ENCODE results near the gene PGM2L1. TPM values are rescaled to one million over a fixed set of nuclear protein-coding genes. Genes with fewer than 3 reads are reported as not detected.
"Not testable (repeated sequence)": the region's sequence is repeated elsewhere in the genome, so short reads cannot be mapped to it uniquely, and the experiment has no call there.

PGM2L1 gene
- polyA plus RNA-seq, 1 donor from 2014 or later: 5.2 TPM

GRCh38 chr11:74417379-74417804 is 19.2 kb upstream of the PGM2L1 start:
- H3K4me3 Mint-ChIP-seq: no peak overlapping the region
- H3K27ac Mint-ChIP-seq: no peak overlapping the region

GRCh38 chr11:74416974-74417373 is 18.7 kb upstream of the PGM2L1 start:
- not testable (repeated sequence) for H3K4me3 Mint-ChIP-seq, H3K4me1 Mint-ChIP-seq, H3K27ac Mint-ChIP-seq, H3K36me3 Mint-ChIP-seq, H3K27me3 Mint-ChIP-seq, H3K9me3 Mint-ChIP-seq

More at GRCh38 chr11:74417379-74417804, 19.2 kb upstream of the PGM2L1 start:
- no peaks in the 10 kb centered on the region for H3K4me1 Mint-ChIP-seq
- no peaks in the 10 kb centered on the region for H3K9me3 Mint-ChIP-seq
- H3K36me3 Mint-ChIP-seq: peaks cover 2% of the 10 kb centered on the region
- H3K27me3 Mint-ChIP-seq: peaks cover 2% of the 10 kb centered on the region

DNA sequence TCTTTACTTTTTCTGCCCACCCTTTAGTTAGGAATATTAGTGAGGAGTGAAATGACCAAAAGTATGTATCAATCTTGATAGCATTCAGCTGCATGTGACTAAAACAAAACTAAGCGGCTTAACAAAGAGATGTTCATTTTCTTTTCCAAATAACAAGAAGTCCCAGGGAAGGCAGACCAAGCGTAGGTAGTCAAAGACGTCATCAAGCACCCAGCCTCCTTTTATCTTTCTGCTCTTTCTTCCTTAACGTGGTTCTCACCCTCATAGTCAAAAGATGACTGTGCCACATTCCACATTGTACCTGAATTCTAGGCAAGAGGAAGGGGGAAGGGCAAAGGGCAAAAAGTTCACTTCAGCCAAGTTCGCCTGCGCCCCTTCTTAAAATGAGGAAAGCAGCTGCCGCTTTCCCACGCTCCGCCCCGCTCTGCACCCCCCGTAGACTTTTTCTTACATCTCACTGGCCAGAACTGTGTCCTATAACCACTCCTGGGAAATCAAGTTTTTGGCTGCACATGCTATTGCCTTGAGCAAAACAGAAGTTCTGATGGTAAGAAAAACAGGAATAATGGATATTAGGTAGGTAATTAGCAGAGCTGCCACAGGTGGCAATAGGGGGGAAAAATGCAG is 14.6 kb upstream of the PGM2L1 start:
- no peaks in the 10 kb centered on the region for H3K4me1 Mint-ChIP-seq
- no peak overlapping the region for H3K4me3 Mint-ChIP-seq
- H3K36me3 Mint-ChIP-seq: peaks cover 2% of the 10 kb centered on the region
- no peaks in the 10 kb centered on the region for H3K9me3 Mint-ChIP-seq
- peaks cover 6% of the 10 kb centered on the region for H3K27me3 Mint-ChIP-seq
- H3K27ac Mint-ChIP-seq: no peak overlapping the region

DNA sequence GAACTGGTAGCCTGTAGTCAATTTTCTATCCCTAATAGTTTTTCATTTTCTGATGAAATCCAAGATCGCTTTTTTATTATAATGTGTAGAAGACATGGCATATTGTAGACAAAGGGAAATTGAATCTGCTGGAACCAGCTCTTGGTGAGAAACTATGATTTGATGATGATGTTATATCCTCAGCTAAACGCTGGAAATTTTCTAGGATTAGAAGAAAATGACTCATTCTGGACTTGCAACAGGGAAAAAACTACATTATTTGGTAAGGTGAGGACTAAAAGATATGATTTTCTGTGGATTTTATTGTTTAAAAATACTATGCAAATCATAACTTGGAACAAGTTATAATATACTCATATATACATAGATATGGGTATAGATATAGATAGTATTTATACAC is 14.1 kb upstream of the PGM2L1 start:
- H3K4me3 Mint-ChIP-seq: no peak overlapping the region

GRCh38 chr11:74409633-74410032 is 11.4 kb upstream of the PGM2L1 start:
- H3K9me3 Mint-ChIP-seq: no peaks in the 10 kb centered on the region
- H3K27me3 Mint-ChIP-seq: peaks cover 8% of the 10 kb centered on the region
- no peaks in the 10 kb centered on the region for H3K4me1 Mint-ChIP-seq
- H3K36me3 Mint-ChIP-seq: no peaks in the 10 kb centered on the region
- H3K27ac Mint-ChIP-seq: no peak overlapping the region
- no peak overlapping the region for H3K4me3 Mint-ChIP-seq

More for the DNA sequence above, 14.1 kb upstream of the PGM2L1 start:
- Mint-ChIP-seq H3K36me3 (no peaks in the 10 kb centered on the region), H3K9me3 (no peaks in the 10 kb centered on the region), H3K4me1 (no peaks in the 10 kb centered on the region), H3K27me3 (peaks cover 4% of the 10 kb centered on the region), H3K27ac (no peak overlapping the region)

DNA sequence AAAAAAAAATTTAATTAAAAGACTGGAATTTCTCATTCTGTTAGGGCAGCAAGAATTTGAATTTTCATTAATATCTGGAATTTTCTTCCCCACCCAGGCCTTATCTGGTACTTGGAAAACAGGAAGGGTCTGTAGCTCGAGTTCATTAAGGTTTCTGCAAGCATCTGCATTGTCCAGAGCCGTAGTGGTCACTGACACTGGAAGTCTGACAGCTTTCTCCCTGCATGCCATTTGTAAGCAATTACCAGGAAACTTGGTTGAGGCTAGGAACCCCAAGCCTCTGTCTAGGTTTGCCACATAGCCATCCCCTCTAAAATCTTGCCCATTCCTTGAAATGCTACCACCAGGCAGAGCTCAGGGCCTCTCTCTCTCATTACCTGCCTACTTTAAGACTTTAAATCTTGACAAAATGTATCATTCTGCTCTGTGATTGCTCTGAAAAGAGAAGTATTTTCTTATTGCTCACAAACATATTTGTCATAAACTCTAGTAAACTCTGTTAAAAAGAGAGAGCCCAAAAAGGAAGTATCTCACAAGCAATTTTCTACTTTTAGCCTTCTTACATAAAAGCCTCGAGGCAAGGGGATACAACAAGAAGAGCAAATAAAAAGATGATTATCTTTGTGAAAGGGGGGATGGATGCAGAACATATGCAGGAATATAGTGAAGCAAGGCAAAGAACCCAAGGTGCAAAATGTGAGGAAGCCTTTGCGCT is 5.5 kb upstream of the PGM2L1 start:
- H3K36me3 Mint-ChIP-seq: no peaks in the 10 kb centered on the region
- H3K9me3 Mint-ChIP-seq: no peaks in the 10 kb centered on the region
- H3K27me3 Mint-ChIP-seq: peaks cover 4% of the 10 kb centered on the region
- H3K4me1 Mint-ChIP-seq: peaks cover 0 to 4% (median 2%) of the 10 kb centered on the region in 3 donors
- no peak overlapping the region for H3K4me3 Mint-ChIP-seq
- H3K27ac Mint-ChIP-seq: no peak overlapping the region

- H3K4me1 Mint-ChIP-seq: peaks cover 0 to 7% (median 5%) of the 10 kb centered on the region in 3 donors
- H3K9me3 Mint-ChIP-seq: no peaks in the 10 kb centered on the region
- H3K27ac Mint-ChIP-seq: no peak overlapping the region
These were observed 2.4 kb upstream of the PGM2L1 start for GRCh38 chr11:74400606-74401005.

DNA sequence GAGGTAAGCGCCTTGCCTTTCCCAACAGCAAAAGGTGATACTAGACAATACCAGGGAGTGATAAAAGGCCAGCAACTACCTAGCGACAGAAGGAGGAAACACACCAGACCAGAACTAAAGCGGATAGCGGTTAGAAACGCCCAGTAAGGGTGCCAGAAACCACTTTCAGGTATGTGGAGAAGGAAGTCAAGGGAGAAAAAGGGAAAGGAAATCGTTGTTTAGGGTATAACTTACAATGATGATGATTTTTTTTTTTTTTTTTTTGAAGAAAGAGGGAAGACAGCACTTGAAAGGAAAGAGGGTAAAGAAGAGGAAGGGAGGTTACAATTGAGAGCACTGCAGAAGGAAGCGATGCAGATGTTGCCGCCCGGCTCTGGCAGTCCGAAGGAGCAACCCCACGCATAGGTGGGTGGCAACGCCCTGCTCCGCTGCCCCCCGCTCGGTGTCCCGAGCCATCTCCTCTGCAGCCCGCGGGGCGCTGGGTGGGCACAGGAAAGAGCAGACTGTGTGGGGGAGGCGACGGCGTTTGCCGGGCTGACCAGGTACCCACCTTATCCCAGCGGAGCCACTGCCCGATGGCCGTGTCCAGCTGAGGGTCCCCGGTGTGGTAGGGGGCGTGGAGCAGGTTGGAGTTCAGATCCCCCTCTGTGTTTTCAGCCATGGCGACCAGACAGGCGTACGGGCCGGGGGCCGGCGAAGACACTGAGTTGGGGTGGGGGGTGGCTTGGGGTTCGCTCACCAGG is 561 bp downstream of the PGM2L1 start:
- H3K9me3 Mint-ChIP-seq: no peaks in the 10 kb centered on the region
- no peaks in the 10 kb centered on the region for H3K27me3 Mint-ChIP-seq
- peak overlapping the region; percentile 90 to 100 (median 98) for H3K4me3 Mint-ChIP-seq
- H3K27ac Mint-ChIP-seq: peak overlapping the region; percentile 53 to 92 (median 84)
- peaks cover 0 to 12% (median 7%) of the 10 kb centered on the region in 3 donors for H3K4me1 Mint-ChIP-seq
- no peaks in the 10 kb centered on the region for H3K36me3 Mint-ChIP-seq

More at GRCh38 chr11:74400606-74401005, 2.4 kb upstream of the PGM2L1 start:
- Mint-ChIP-seq H3K36me3 (no peaks in the 10 kb centered on the region), H3K27me3 (no peaks in the 10 kb centered on the region), H3K4me3 (no peak overlapping the region)

DNA sequence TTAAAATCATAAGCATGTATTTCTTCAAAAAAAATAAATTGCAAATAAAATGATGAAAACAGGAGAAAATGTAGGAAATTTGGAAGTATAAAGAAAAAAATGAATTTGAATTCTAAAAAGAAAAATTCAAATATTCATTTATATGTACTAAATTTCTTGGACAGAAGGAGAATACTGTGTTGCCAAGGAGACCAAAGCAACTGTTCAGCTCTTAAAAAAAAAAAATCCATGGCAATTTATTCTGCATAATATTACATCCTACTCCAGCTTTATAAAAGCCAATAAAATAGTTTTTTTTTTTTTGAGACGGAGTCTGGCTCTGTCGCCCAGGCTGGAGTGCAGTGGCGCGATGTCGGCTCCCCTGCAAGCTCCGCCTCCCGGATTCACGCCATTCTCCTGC is 6.0 kb downstream of the PGM2L1 start:
- no peak overlapping the region for H3K27ac Mint-ChIP-seq
- H3K4me3 Mint-ChIP-seq: no peak overlapping the region
- H3K4me1 Mint-ChIP-seq: peaks cover 7 to 19% (median 7%) of the 10 kb centered on the region in 3 donors

GRCh38 chr11:74391193-74391592 is 7.0 kb downstream of the PGM2L1 start:
- Mint-ChIP-seq H3K4me3 (no peak overlapping the region), H3K4me1 (peaks cover 6 to 19% (median 7%) of the 10 kb centered on the region in 3 donors), H3K9me3 (no peaks in the 10 kb centered on the region), H3K36me3 (no peaks in the 10 kb centered on the region), H3K27me3 (no peaks in the 10 kb centered on the region), H3K27ac (no peak overlapping the region)

More for the DNA sequence above, 6.0 kb downstream of the PGM2L1 start:
- H3K27me3 Mint-ChIP-seq: no peaks in the 10 kb centered on the region
- H3K36me3 Mint-ChIP-seq: no peaks in the 10 kb centered on the region
- H3K9me3 Mint-ChIP-seq: no peaks in the 10 kb centered on the region

DNA sequence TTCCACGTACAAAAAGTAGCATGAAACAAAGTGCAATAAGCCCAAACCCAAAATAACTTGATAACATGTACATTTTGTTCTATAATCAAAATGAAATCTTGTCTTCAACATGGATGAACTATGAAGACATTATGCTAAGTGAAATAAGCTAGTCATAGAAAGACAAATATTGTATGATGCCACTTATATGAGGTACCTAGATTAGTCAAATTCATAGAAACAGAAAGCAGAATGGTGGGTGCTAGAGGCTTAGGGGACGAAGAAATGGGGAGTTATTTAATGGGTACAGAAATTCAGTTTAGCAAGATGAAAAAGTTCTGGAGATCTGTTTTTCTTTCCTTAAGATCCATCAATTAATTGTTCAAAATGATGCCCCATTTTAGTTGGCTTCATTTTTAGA is 7.5 kb downstream of the PGM2L1 start:
- Mint-ChIP-seq H3K27ac (no peak overlapping the region), H3K36me3 (no peaks in the 10 kb centered on the region), H3K27me3 (no peaks in the 10 kb centered on the region), H3K4me3 (no peak overlapping the region), H3K4me1 (peaks cover 6 to 19% (median 7%) of the 10 kb centered on the region in 3 donors), H3K9me3 (no peaks in the 10 kb centered on the region)

- Mint-ChIP-seq H3K27me3 (no peaks in the 10 kb centered on the region), H3K27ac (no peak overlapping the region), H3K36me3 (no peaks in the 10 kb centered on the region), H3K4me1 (peaks cover 6 to 17% (median 7%) of the 10 kb centered on the region in 3 donors), H3K4me3 (no peak overlapping the region), H3K9me3 (no peaks in the 10 kb centered on the region)
These were observed 9.4 kb downstream of the PGM2L1 start for GRCh38 chr11:74388678-74389327.

- Mint-ChIP-seq H3K36me3 (no peaks in the 10 kb centered on the region), H3K27ac (no peak overlapping the region), H3K9me3 (no peaks in the 10 kb centered on the region), H3K4me3 (no peak overlapping the region), H3K4me1 (peaks cover 3 to 4% (median 4%) of the 10 kb centered on the region in 3 donors), H3K27me3 (no peaks in the 10 kb centered on the region)
These were observed 13.6 kb downstream of the PGM2L1 start for GRCh38 chr11:74384641-74385040.

DNA sequence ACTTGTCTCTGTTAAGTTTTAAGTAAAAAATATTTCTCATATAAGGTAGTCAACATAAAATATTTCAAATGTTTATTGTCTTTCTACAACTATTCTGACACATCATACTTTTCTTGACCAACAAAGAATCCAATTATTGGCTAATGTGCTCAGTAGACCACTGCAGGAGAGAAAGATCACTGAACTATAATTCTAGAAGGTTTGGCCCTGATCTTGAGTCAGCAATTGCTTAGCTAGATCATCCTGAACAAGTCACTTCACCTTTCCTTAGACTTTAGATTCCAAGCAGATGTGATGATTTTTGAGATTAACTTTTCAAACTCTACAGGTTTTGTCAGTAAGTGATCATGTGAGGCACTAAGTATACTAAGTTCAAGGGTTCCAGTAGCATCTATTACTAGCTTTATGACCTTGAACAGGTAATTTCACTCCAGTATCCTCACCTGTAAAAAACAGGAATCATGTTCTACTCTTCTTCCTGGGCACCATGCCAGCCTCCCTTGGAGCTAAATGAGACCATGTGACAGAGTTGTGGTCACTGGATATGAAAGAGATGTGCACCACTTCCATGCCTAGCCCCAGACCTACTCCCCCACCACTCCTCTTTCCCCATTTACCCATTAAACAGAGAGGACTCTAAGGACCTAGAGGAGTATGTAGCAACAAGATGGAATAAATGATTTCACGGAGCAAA is 17.3 kb downstream of the PGM2L1 start:
- Mint-ChIP-seq H3K27ac (no peak overlapping the region), H3K36me3 (no peaks in the 10 kb centered on the region), H3K4me1 (no peaks in the 10 kb centered on the region), H3K27me3 (no peaks in the 10 kb centered on the region), H3K4me3 (no peak overlapping the region), H3K9me3 (no peaks in the 10 kb centered on the region)
